ENCODE results near the gene MYDGF. TPM values are rescaled to one million over a fixed set of nuclear protein-coding genes. Genes with fewer than 3 reads are reported as not detected.

Gene MYDGF
- total and polyA plus RNA-seq, 2 of the 13 experiments (the other 11 are each of a cell fraction or from before 2014, with no cell fraction given): 116 to 198 TPM

GRCh38 chr19:4697304-4697703 is 27.2 kb upstream of the MYDGF start:
- no peak overlapping the region for H3K27ac ChIP-seq (ENCODE audit: extremely low read length, insufficient read depth, low read length)
- H3K9ac ChIP-seq (ENCODE audit: insufficient read depth, low read depth, low read length): no peak overlapping the region
- no peak overlapping the region for H2AFZ ChIP-seq (ENCODE audit: low read length)
- no peaks in the 10 kb centered on the region for H3K27me3 ChIP-seq (ENCODE audit: control insufficient read depth in 1 of 2, insufficient read depth in 2 of 2, low read length in 2 of 2)
- no peaks in the 10 kb centered on the region for H3K4me1 ChIP-seq (ENCODE audit: insufficient read depth, low read length)
- intact Hi-C loops (cut with micrococcal nuclease; ENCODE audit: unreplicated experiment) (no loop called here), in situ Hi-C loops (cut with HindIII; ENCODE audit: extremely low pct_ligation_motif_present, low pct_unique_long_range_greater_than_20kb) (no loop called here)
- ATAC-seq: no peak
- WGBS (ENCODE audit: low lambda C conversion rate): 97% methylated on average over 11 of the region's 14 CpGs
- H3K4me3 ChIP-seq (replicated peaks in 1 of 3; ENCODE audit: insufficient read depth in 1 of 3, low read depth in 2 of 3, low read length in 3 of 3): no peak overlapping the region
- no peaks in the 10 kb centered on the region for H4K20me1 ChIP-seq (ENCODE audit: insufficient read depth, low read length)
- no TSS peak for BruUV-seq (replicated peaks)
- H3K9me3 ChIP-seq (ENCODE audit: low read length): no peaks in the 10 kb centered on the region
- no peaks in the 10 kb centered on the region for H3K79me2 ChIP-seq (ENCODE audit: insufficient read depth, low read length)
- no peak for FAIRE-seq
- DNase-seq (ENCODE audit: low spot score): no peak
- no peak overlapping the region for H3K4me2 ChIP-seq (ENCODE audit: low read depth, low read length)
- H3K36me3 ChIP-seq (replicated peaks in 1 of 2; ENCODE audit: control insufficient read depth in 1 of 2, insufficient read depth in 2 of 2, low read length in 2 of 2): peaks cover 43 to 77% of the 10 kb centered on the region in 2 experiments
- TF ChIP-seq AGO2 (optimal IDR thresholded peaks at IDR 0.05; ENCODE audit: low read depth, low read length): peak; percentile 44
- TF ChIP-seq AFF4 (CRISPR knock-in tag; IDR thresholded peaks at IDR 0.05): no peak
- ChIA-PET POLR2A (no interaction called here), CTCF (ENCODE audit: low intra/inter-chr PET ratio, low total read pairs) (no interaction called here)

GRCh38 chr19:4695224-4695731 is 25.1 kb upstream of the MYDGF start:
- TF ChIP-seq AGO2 (optimal IDR thresholded peaks at IDR 0.05; ENCODE audit: low read depth, low read length) (peak; percentile 70), ZNF576 (CRISPR knock-in tag; IDR thresholded peaks at IDR 0.05) (no peak), NRL (CRISPR knock-in tag; IDR thresholded peaks at IDR 0.05; ENCODE audit: borderline replicate concordance) (0 out of 2 replicates have a peak, but pooled peaks have one; percentile 24), ESRRA (CRISPR knock-in tag; IDR thresholded peaks at IDR 0.05; ENCODE audit: low read depth) (no peak)
- peaks cover 40 to 69% of the 10 kb centered on the region in 2 experiments for H3K36me3 ChIP-seq (replicated peaks in 1 of 2; ENCODE audit: control insufficient read depth in 1 of 2, insufficient read depth in 2 of 2, low read length in 2 of 2)
- no peak overlapping the region for H3K4me3 ChIP-seq (replicated peaks in 1 of 3; ENCODE audit: insufficient read depth in 1 of 3, low read depth in 2 of 3, low read length in 3 of 3)
- in situ Hi-C loops (cut with HindIII; ENCODE audit: extremely low pct_ligation_motif_present, low pct_unique_long_range_greater_than_20kb) (no loop called here), intact Hi-C loops (cut with micrococcal nuclease; ENCODE audit: unreplicated experiment) (no loop called here)
- H3K9me3 ChIP-seq (ENCODE audit: low read length): no peaks in the 10 kb centered on the region
- H3K4me1 ChIP-seq (ENCODE audit: insufficient read depth, low read length): no peaks in the 10 kb centered on the region
- no peak overlapping the region for H2AFZ ChIP-seq (ENCODE audit: low read length)
- H3K79me2 ChIP-seq (ENCODE audit: insufficient read depth, low read length): no peaks in the 10 kb centered on the region
- no TSS peak for BruUV-seq (replicated peaks)
- H3K9ac ChIP-seq (ENCODE audit: insufficient read depth, low read depth, low read length): no peak overlapping the region
- WGBS (ENCODE audit: low lambda C conversion rate): 96% methylated on average over 16 of the region's 19 CpGs
- H3K27me3 ChIP-seq (ENCODE audit: control insufficient read depth in 1 of 2, insufficient read depth in 2 of 2, low read length in 2 of 2): no peaks in the 10 kb centered on the region; a peak in 1 of 5 replicates
- ChIA-PET POLR2A (no interaction called here), CTCF (ENCODE audit: low intra/inter-chr PET ratio, low total read pairs) (no interaction called here)
- no peak overlapping the region for H3K4me2 ChIP-seq (ENCODE audit: low read depth, low read length)
- H3K27ac ChIP-seq (ENCODE audit: extremely low read length, insufficient read depth, low read length): no peak overlapping the region
- no peaks in the 10 kb centered on the region for H4K20me1 ChIP-seq (ENCODE audit: insufficient read depth, low read length)
- ATAC-seq: no peak
- no peak for FAIRE-seq
- DNase-seq (ENCODE audit: low spot score): no peak

Data from HepG2 (cell line).